Mucosa of descending colon (tissue), 3 donors: Measurements from ENCODE around the gene FBH1. TPM values are rescaled to one million over a fixed set of nuclear protein-coding genes. Genes with fewer than 3 reads are reported as not detected.

Experiments
- ATAC-seq: fragments of 200-7000 bp; cut with Tn5 transposase; one replicate; pipeline ENCODE4 v1.9.1; 2020; ENCODE audit warnings: mild to moderate bottlenecking, moderate library complexity
- DNase-seq, 3 donors: peaks; one replicate each; pipeline ENCODE4 v3.0.0-alpha.2; 2020
- H3K36me3 ChIP-seq: fragments of 200-600 bp; one replicate; pipeline ENCODE4 v1.8.0; 2021; ENCODE audit warnings: low read depth, mild to moderate bottlenecking
- H3K4me1 ChIP-seq: fragments of 200-600 bp; one replicate; pipeline ENCODE4 v1.8.0; 2021; ENCODE audit warnings: low read depth, mild to moderate bottlenecking
- H3K4me3 ChIP-seq: fragments of 200-600 bp; one replicate; pipeline ENCODE4 v1.8.0; 2021; ENCODE audit warnings: mild to moderate bottlenecking
- H3K9me3 ChIP-seq: fragments of 200-600 bp; one replicate; pipeline ENCODE4 v1.8.0; 2021; ENCODE audit warnings: mild to moderate bottlenecking
- CTCF ChIP-seq: fragments of 200-600 bp; IDR thresholded peaks from one replicate; pipeline ENCODE4 v1.8.0; 2022; ENCODE audit warnings: antibody characterized with exemption, mild to moderate bottlenecking
- intact Hi-C, 2 donors: fragments of 100-400 bp; cut with DNase I in 1 of 2; cut with micrococcal nuclease in 1 of 2; formaldehyde crosslinking; loops; one replicate each; pipeline versions ENCODE4 v1.11.0 to v1.11.1; 2022; cut with DNase I, micrococcal nuclease
- total RNA-seq, 3 donors: library from RNA; stranded (reverse); fragmentation: NEBNext Ultra II Directional in 2 of 3; extraction: Animal tissue kit (Norgen Biotek cat#: 25700) in 2 of 3; gene quantifications; one replicate each; pipeline versions ENCODE4 v1.2.1 to v1.2.4, GENCODE V29; 2021 to 2023
- donor health status: DM: no; HTN: no; CAD: no; lungs with moderate emphysema.
- donor health status: DM: no; HTN: no; CAD: no.
- donor health status: DM: no; HTN: yes; CAD: no.

FBH1 gene
- total RNA-seq, 3 donors from 2014 or later: 74.1 to 109 (median 100) TPM

GRCh38 chr10:5887029-5887428 is 3.0 kb upstream of the FBH1 start:
- Histone ChIP-seq H3K4me3 (no peak overlapping the region), H3K4me1 (peaks cover 32% of the 10 kb centered on the region), H3K9me3 (no peaks in the 10 kb centered on the region), H3K36me3 (no peaks in the 10 kb centered on the region)
- intact Hi-C loops: no loop called here
- DNase-seq (no peak), ATAC-seq (no peak)
- no peak for TF ChIP-seq CTCF

- H3K9me3 ChIP-seq: no peaks in the 10 kb centered on the region
- intact Hi-C loops: no loop called here
- DNase-seq: no peak
- H3K36me3 ChIP-seq: no peaks in the 10 kb centered on the region
- TF ChIP-seq CTCF: no peak
- no peak overlapping the region for H3K4me3 ChIP-seq
- no peak for ATAC-seq
- peaks cover 38% of the 10 kb centered on the region for H3K4me1 ChIP-seq
These were observed 2.4 kb upstream of the FBH1 start for GRCh38 chr10:5887641-5888040.

DNA sequence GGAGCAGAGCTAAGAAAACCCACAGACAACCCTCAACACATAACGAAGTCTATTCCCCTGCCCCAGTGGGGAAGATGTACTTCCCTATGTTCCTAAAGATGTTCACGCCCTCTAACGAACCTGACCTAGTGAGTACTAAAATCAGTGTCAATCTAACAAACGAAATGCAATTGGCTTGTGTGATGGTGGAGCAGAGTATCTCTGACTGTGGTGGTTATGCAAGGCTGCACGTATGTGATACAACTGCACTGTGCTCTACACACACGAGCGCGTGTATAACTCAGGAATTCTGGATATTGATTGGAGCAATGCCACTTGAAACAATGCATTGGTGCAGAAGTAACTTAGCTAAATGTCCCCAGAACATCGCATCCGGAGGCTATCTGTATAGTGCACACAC is 1.7 kb upstream of the FBH1 start:
- Histone ChIP-seq H3K9me3 (no peaks in the 10 kb centered on the region), H3K36me3 (no peaks in the 10 kb centered on the region), H3K4me3 (no peak overlapping the region), H3K4me1 (peaks cover 37% of the 10 kb centered on the region)
- TF ChIP-seq CTCF: no peak
- ATAC-seq (peak; percentile 1), DNase-seq (no peak)
- intact Hi-C loops: no loop called here

DNA sequence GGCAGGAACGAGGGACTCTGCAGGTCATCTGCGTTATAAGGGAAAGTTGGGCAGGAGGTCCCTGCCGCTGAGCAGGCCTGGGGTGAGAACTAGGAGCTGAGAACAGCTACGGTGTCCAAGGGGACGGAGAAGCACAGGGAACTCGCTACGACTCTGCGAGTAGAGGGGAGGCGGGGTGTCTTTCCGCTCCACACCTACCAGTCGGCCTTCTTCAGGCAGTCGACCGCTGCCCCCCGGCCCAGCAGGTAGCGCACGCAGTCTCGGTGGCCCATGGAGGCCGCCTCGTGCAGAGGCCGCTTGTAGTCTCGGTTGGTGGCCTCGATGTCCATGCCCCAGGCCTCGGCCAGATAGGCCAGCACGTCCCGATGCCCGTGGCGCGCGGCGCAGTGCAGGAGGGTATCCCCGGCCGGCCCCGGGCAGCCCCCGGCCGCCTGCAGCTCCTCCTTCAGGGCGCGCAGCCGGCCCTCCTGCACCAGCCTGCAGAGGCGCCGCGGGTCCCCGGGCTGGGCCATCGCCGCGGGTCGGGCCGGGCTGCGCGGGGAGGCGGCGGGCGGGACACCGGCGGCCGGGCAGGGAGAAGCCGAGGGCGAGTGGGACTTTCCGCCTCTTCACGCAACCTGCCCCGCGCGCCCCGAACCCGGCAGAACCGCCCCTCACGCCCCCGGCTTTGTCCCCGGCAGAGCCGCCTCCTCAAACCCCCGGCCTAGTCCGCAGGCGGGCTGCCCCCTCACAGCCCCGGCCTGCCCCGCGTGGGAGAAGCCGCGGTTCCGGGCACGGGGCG is 1.0 kb upstream of the FBH1 start:
- TF ChIP-seq CTCF: no peak
- Histone ChIP-seq H3K4me1 (peaks cover 36% of the 10 kb centered on the region), H3K4me3 (peak overlapping the region; percentile 83), H3K9me3 (no peaks in the 10 kb centered on the region), H3K36me3 (no peaks in the 10 kb centered on the region)
- ATAC-seq: peak; percentile 46
- intact Hi-C loops: no loop called here
- DNase-seq: peak; percentile 44 to 71 (median 68)

DNA sequence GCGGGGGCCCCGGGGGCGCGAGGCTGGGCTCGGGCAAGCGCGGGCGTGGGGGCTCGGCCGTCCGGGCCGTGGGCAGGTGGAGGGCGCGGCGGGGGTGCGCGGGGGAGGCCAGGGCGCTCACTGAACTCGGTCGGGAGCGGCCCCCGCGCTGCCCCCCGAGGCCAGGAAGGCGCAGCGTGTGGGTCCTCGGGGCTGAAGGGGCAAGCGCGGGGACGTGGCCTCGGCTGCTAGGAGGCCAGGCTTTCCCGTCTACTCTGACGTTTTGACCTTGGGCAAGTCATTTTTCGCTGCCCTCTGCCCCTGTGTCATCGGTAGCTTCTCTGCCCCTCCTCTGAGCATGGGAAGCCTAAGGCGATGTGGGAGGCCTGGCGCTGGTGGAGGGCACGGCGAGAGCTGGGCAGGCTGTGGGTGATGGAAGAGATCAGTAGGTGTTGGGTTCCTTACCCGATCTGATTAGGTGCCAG is 441 bp downstream of the FBH1 start:
- Histone ChIP-seq H3K4me3 (peak overlapping the region; percentile 83), H3K9me3 (no peaks in the 10 kb centered on the region), H3K36me3 (no peaks in the 10 kb centered on the region), H3K4me1 (peaks cover 36% of the 10 kb centered on the region)
- intact Hi-C loops: no loop called here
- DNase-seq (peak; percentile 47 to 63 (median 62)), ATAC-seq (no peak)
- TF ChIP-seq CTCF: no peak
